ENCODE measurements around the gene ZCCHC14. TPM values are rescaled to one million over a fixed set of nuclear protein-coding genes. Genes with fewer than 3 reads are reported as not detected.

Gene ZCCHC14
- total RNA-seq, 6 donors from 2014 or later, result 17.2 to 35.3 (median 26.3) TPM

- Histone ChIP-seq H3K27ac (no peak overlapping the region), H3K4me3 (no peak overlapping the region), H3K4me1 (peaks cover 18 to 26% (median 22%) of the 10 kb centered on the region in 4 donors), H3K9me3 (no peaks in the 10 kb centered on the region), H3K27me3 (no peaks in the 10 kb centered on the region), H3K36me3 (peaks cover 0 to under 1% (median 0%) of the 10 kb centered on the region in 4 donors)
- WGBS, 2 donors, result 90 to 96% methylated on average over 10 of the region's 10 CpGs
- TF ChIP-seq EP300 (IDR thresholded peaks at IDR 0.05) (no peak), POLR2AphosphoS5 (IDR thresholded peaks at IDR 0.05) (no peak), POLR2A (IDR thresholded peaks at IDR 0.05) (no peak), CTCF (IDR thresholded peaks at IDR 0.05) (no peak)
- DNase-seq, result no peak
- no peak for ATAC-seq (ENCODE audit: low FRiP score in 2 of 2)
Observed at GRCh38 chr16:87439926-87440325, 52.9 kb downstream of the ZCCHC14 start.

- Histone ChIP-seq H3K27me3 (no peaks in the 10 kb centered on the region), H3K9me3 (no peaks in the 10 kb centered on the region), H3K4me1 (peaks cover 18 to 34% (median 24%) of the 10 kb centered on the region in 4 donors), H3K4me3 (no peak overlapping the region), H3K27ac (no peak overlapping the region), H3K36me3 (no peaks in the 10 kb centered on the region)
- ATAC-seq (ENCODE audit: low FRiP score in 2 of 2) (no peak), DNase-seq (no peak)
- 61 to 89% methylated on average over 9 of the region's 9 CpGs for WGBS, 2 donors
- TF ChIP-seq EP300 (IDR thresholded peaks at IDR 0.05) (no peak), POLR2AphosphoS5 (IDR thresholded peaks at IDR 0.05) (no peak), CTCF (IDR thresholded peaks at IDR 0.05) (no peak), POLR2A (IDR thresholded peaks at IDR 0.05) (no peak)
Observed at GRCh38 chr16:87438611-87438985, 54.2 kb downstream of the ZCCHC14 start.

GRCh38 chr16:87437911-87438610, 54.8 kb downstream of the ZCCHC14 start:
- DNase-seq (peak in 1 of 2 donors; percentile 76), ATAC-seq (ENCODE audit: low FRiP score in 2 of 2) (no peak)
- Histone ChIP-seq H3K9me3 (no peaks in the 10 kb centered on the region), H3K4me1 (peaks cover 18 to 37% (median 24%) of the 10 kb centered on the region in 4 donors), H3K27me3 (no peaks in the 10 kb centered on the region), H3K4me3 (no peak overlapping the region), H3K27ac (no peak overlapping the region), H3K36me3 (no peaks in the 10 kb centered on the region)
- 86 to 87% methylated on average over 17 of the region's 17 CpGs for WGBS, 2 donors
- TF ChIP-seq POLR2A (IDR thresholded peaks at IDR 0.05) (no peak), CTCF (IDR thresholded peaks at IDR 0.05) (no peak), POLR2AphosphoS5 (IDR thresholded peaks at IDR 0.05) (no peak), EP300 (IDR thresholded peaks at IDR 0.05) (no peak)

- H3K9me3 ChIP-seq, result no peaks in the 10 kb centered on the region
- no peaks in the 10 kb centered on the region for H3K27me3 ChIP-seq
- DNase-seq, result no peak
- peak overlapping the region in 1 of 4 donors; percentile 58 for H3K27ac ChIP-seq
- ATAC-seq (ENCODE audit: low FRiP score in 2 of 2), result no peak
- H3K4me1 ChIP-seq, result peaks cover 18 to 37% (median 24%) of the 10 kb centered on the region in 4 donors
- WGBS, 2 donors, result 94 to 97% methylated on average over 14 of the region's 14 CpGs
- TF ChIP-seq CTCF (IDR thresholded peaks at IDR 0.05) (no peak), POLR2AphosphoS5 (IDR thresholded peaks at IDR 0.05) (no peak), EP300 (IDR thresholded peaks at IDR 0.05) (no peak), POLR2A (IDR thresholded peaks at IDR 0.05) (no peak)
- H3K36me3 ChIP-seq, result peaks cover 0 to 4% (median 0%) of the 10 kb centered on the region in 4 donors
- no peak overlapping the region for H3K4me3 ChIP-seq
Observed at GRCh38 chr16:87437327-87437726, 55.5 kb downstream of the ZCCHC14 start.

Data from upper lobe of left lung (tissue), 6 donors.